ENCODE measurements around the gene CCNF.

The CCNF gene

GRCh38 chr16:2484898-2485508 lies 55.8 kb downstream of the CCNF start:
- no peak for DNase-seq (ENCODE audit: low read depth, low spot score)

- no peak for DNase-seq (ENCODE audit: low read depth, low spot score)
Observed at GRCh38 chr16:2485811-2486507, 56.7 kb downstream of the CCNF start.

- DNase-seq (ENCODE audit: low read depth, low spot score), result peak; percentile 44
Observed at GRCh38 chr16:2486645-2487516, 57.6 kb downstream of the CCNF start.

GRCh38 chr16:2487517-2487842 lies 58.2 kb downstream of the CCNF start:
- DNase-seq (ENCODE audit: low read depth, low spot score), result no peak

- no peak for DNase-seq (ENCODE audit: low read depth, low spot score)
Observed at GRCh38 chr16:2487903-2488531, 58.8 kb downstream of the CCNF start.

GRCh38 chr16:2489581-2489980 lies 60.3 kb downstream of the CCNF start:
- no peak for DNase-seq (ENCODE audit: low read depth, low spot score)

GRCh38 chr16:2490190-2491105 lies 61.2 kb downstream of the CCNF start:
- no peak for DNase-seq (ENCODE audit: low read depth, low spot score)

GRCh38 chr16:2492292-2492691 lies 63.0 kb downstream of the CCNF start:
- DNase-seq (ENCODE audit: low read depth, low spot score), result no peak

GRCh38 chr16:2493605-2494004 lies 64.4 kb downstream of the CCNF start:
- DNase-seq (ENCODE audit: low read depth, low spot score), result no peak

- DNase-seq (ENCODE audit: low read depth, low spot score), result no peak
Observed at GRCh38 chr16:2494616-2495015, 65.4 kb downstream of the CCNF start.

- no peak for DNase-seq (ENCODE audit: low read depth, low spot score)
Observed at GRCh38 chr16:2495041-2495440, 65.8 kb downstream of the CCNF start.

- DNase-seq (ENCODE audit: low read depth, low spot score), result no peak
Observed at GRCh38 chr16:2496223-2497115, 67.2 kb downstream of the CCNF start.

GRCh38 chr16:2497116-2497630 lies 67.9 kb downstream of the CCNF start:
- DNase-seq (ENCODE audit: low read depth, low spot score), result no peak

GRCh38 chr16:2497695-2498484 lies 68.6 kb downstream of the CCNF start:
- no peak for DNase-seq (ENCODE audit: low read depth, low spot score)

- no peak for DNase-seq (ENCODE audit: low read depth, low spot score)
Observed at GRCh38 chr16:2498531-2499253, 69.4 kb downstream of the CCNF start.

- no peak for DNase-seq (ENCODE audit: low read depth, low spot score)
Observed at GRCh38 chr16:2499454-2499853, 70.2 kb downstream of the CCNF start.

GRCh38 chr16:2499890-2500429 lies 70.7 kb downstream of the CCNF start:
- DNase-seq (ENCODE audit: low read depth, low spot score), result no peak

GRCh38 chr16:2500430-2500917 lies 71.2 kb downstream of the CCNF start:
- DNase-seq (ENCODE audit: low read depth, low spot score), result no peak
